ENCODE measurements around the gene GEMIN8.

The GEMIN8 gene, protein sequence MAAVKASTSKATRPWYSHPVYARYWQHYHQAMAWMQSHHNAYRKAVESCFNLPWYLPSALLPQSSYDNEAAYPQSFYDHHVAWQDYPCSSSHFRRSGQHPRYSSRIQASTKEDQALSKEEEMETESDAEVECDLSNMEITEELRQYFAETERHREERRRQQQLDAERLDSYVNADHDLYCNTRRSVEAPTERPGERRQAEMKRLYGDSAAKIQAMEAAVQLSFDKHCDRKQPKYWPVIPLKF

DNA sequence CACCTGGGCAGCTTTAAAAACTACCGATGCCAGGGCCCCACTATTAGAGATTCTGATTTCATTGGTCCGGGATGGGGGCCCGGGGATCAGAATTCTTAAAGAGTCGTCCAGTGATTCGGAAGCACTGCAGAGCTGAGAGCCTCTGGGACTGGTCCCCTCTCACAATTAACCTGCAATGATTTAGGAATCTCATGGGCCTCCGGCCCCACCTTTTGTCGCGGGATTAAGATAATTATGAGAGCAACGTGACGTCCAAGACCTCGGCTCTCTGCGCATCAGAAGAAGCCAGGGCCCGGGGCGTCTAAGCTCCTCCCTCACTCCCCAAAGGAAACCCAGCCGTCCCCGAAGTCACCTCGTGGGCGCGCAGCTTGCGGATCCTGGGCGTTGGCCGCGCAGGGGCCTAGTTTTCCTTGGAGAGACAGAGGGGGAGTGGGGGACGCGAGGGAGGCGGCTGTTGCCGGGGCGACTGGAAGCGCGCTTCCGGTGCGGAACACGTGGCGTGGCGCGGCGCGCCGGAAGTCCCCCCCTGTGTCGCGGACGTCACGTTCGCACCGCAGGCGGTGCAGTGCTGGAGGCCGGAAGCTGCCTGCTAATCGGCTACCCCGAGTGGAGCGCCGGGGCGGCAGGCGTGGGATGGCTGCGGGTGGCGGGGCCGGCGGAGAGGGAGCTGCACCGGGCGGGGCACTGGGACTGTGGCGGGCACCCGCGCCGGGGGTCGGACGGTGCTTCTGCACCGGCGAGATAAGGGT is at the start of gene GEMIN8:
GEMIN8 (minus strand) TSS at position 468 of the 749 bp plus-strand sequence. CDS start 8,414 bp downstream, outside the sequence.
- peak; percentile 72 to 80 for DNase-seq

DNA sequence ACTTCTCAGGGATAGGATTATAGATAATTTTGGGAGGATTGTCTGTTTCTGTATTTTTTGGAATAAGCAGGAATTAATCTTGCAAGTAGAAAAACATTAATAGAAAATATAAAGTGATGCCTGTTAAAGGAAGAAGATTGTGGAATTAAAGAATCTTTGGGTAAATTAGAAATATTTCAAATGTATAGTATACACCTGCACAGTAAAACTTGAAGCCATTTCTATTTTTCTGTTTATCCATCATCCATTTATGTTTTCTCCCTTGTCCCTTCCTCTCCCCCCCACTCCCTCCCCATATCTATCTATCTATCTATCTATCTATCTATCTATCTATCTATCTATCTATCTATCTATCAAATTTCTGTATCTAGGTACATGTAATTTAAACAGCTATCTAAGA is 46.9 kb upstream of the GEMIN8 start:
- DNase-seq, result no peak

DNA sequence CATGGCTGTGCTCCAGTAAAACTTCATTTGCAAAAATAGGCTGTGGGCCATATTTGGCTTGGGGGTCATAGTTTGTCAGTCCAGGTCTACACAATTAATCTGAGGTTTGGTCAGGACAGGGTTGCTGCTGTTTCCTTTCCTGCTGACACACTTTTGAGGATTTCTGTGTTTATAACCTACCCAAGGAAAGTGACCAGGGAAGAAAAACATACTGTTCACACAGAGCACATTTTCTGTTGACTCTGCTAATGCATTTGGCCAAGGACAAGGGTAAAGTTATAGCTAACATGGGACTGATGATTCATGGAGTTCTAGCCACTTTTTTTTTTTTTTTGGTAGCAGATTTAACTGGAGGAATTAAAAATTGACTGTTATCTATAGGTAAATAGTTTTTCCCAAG is 43.9 kb upstream of the GEMIN8 start:
- no peak for DNase-seq

DNA sequence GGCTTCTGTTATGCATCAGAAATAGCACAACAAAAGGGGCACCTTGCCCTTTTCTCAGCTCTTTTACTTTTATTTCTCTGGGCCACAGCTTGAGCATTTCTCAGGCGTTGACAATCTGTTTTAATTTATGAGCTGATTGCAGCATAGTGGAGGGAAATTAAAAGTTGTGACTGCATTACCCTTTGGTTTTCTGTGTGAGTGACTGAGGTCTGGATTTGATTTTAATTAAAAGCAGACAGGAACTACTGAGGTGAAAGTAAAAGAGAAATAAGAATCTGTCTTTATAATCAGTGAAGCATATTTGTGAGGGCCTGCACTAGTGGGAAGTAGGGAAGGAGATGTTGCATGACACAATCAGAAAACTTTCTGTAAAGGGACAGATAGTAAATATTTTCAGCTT is 43.4 kb upstream of the GEMIN8 start:
- no peak for DNase-seq

DNA sequence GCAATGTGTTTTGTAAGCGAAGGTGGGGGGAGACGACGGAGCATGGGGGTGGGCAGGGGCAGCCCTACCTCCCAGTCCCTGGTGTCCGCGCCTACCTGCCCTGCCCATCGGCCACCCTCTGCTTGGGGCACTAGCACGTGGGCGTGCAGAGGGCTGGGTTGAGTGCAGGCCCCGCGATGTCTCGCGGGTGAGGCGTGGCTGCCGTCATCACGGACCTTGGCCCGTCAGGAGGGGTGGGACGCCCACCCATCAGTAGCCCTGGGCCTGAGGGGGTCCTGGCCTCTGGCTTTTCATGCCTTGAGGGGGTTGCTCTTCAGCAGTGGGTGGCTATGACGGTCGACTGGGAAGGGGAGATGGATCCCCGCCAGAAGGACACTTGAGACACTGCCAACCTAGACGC is 36.1 kb upstream of the GEMIN8 start:
- DNase-seq, result no peak

DNA sequence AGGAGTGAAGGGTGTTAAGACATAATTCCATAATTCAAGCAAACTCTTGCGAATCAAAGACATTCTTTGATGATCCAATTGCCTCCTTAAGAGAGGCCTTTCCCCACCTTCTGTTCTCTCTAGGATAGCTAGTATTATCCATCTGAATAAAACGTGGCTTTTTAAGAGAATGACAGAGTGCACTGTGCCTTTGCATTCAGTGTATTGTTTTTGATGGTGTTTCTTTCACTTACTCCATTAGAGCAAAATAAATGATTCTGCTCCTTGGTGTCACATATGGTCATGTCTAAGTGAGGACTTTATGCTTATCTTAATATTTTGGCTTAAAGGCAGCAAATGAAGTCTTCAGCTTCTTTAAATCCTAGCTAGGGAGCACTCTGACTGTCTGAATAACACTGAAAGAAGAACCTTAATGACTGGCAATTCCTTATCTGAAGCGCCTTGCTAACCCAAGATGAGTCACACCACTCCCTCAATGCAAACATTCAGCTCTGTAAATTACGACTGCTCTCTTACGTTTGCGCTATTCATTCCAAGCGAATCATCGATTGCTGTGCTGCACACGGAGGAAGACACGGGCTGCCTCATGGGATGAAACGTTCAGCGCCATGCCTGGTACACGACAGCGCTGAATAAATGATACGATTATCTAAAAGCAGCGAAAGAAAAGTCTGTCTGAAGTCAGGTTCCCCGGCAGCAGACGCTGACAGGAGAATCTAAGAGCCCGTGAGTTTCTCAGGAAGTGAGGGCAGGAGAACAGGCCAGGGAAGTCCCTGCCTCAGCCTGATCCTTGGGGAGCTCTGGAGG is 35.1 kb upstream of the GEMIN8 start:
- DNase-seq, result no peak

DNA sequence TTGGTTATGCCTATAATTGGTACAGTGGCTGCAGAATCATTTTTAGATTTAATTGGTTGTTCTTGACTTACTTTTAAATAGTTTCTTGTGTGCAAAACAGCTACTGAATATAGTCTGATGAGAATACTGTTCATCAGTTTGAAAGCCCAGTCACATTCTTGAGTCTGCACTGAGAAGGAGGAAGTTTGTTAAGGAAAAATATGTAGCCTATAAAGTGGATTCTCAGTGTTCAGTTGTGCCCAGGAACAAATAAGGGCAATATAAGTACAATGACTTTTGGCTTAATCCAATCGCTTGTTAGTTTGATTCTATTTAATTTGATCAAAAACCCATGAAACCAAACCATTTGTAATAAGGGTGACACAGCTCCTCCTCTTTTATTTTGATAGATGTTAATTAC is 32.8 kb upstream of the GEMIN8 start:
- no peak for DNase-seq

DNA sequence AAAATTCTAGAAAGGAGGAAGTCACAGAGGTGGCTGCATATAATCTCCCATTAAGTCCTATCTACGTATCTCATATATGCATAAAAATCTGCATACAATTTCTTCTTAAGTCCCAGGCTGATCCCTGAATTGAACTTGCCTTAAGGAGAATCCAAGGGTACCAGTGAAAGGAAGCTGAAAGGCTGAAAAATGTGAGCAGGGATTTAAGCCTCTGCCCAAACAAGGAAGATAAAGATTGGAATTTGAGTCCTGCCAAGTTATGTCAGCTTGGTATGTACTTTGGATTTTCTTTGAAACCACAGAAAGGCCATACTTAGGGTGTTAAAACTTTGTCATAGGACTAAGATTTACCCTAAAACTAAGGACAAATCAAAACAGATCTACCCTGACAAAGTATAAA is 26.5 kb upstream of the GEMIN8 start:
- DNase-seq, result no peak

DNA sequence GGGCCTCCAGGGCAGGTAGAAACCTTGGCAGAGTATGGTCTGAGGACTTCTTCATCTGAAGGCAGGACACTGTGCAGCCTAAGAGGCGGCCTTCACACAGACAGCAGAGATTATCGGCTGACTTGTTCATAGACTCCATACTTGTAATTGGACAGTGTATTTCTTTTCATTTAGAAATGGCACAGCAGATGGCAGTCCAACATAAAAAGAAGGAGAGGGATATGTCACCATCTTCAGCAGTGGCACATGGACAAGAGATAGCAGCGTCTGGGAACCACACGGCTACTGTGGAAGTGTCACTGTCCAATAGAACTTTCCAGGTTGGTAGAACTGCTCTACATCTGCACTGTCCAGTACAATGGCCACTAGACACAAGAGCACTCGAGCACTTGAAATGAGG is 21.7 kb upstream of the GEMIN8 start:
- no peak for DNase-seq

DNA sequence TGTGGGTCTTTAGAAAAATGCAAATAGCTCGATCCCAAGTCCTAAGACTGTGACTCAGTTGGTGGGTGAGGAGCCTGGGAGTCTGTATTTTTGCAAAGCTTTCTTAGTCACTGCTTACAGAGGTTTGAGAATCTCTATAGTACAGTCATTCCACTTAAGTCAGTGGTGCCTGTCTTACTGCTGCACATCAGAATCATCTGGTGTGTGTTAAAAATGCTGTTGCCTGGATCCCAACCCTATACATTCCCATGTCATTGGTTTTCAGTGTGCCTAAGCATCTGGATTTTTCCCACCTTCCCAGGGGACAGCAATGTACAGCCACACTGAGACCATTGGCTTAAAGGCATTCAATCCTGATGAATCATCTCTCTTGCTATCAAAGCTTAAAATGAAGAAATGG is 21.0 kb upstream of the GEMIN8 start:
- no peak for DNase-seq

DNA sequence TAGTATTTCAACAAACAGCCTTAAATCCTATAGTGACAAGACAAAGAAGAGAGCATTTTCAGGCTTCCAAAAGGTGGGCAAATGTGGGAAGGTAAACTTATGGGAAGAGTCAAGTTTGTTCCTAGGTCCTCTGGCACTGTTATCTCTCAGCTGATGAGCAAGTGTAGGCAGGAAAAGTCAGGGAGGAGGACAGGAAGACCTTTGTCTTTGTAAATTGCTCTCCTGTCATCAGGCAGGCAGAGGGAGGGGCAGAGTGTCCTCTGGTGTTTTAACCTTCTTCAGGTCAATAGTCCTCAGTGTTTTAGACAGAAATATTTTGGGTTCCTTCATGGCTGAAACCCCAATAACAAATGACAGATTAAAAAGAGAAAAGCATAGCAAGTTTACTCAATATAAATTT is 13.5 kb upstream of the GEMIN8 start:
- DNase-seq, result no peak

DNA sequence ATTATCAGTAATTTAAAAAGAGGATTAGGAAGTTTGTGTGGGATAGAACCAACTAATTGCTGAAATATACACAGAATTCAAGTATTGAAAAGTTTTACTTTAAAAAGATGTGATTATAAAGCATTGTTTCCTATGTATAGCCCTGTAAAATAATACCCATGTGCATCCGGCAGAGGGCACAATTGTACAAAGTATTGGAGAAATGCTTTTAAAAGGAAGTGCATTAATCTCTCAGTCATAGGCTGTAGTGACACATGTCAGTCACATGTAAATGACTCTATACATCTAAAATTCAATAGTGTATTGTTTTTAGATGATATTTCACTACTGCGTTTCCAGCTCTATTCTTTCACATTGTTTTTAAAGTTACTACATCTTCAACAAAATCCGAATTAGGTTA is 9.7 kb upstream of the GEMIN8 start:
- peak; percentile 0 to 1 for DNase-seq

DNA sequence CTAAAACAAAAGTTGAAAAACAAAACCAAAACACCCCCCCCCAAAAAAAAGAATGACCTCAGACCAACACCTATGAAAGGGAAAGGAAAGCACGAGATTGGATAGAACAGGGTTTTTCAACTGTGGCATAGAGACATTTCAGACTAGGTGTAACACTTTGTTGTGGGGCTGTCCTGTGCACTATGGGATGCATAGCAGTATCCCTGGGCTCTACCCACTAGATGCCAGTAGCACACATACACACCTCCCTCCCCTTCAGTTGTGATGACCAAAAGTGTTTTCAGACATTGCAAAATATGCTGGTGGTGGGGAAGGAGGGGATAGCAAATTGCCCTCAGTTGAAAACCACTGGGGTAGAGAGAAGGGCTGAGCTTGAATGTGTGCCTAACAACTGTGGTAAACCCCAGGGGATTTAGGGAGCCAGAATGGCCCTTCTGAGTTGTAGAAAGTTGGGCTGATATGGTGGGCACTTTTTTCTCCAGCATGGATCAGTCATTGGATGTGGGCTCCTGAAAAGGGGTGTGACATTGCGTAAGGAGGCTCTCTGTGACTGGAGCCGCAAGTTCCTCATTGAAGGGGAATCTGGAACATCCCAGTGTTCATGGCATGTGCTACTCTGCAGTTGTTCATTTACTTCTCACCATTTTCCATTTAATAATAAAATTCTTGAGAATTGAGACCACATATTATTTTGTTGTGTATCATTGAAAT is 8.8 kb upstream of the GEMIN8 start:
- DNase-seq, result no peak

DNA sequence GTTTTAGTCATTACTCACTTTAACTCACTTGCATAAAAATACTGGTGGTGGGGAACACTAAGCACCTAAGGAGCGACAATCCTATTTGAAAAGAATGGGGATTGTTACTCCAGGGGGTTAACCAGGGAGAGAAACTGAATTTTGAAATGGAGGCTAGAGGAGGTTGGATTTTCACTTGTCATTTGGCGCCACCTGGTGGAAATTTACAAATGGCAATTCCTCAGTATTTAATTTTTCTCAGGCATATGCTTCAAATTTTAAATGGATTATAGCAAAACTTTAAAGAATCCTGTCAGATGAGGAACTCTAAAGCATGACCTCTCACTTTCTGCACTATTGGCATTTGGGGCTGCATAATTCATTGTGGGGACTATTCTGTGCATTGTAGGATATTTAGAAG is 2.7 kb upstream of the GEMIN8 start:
- DNase-seq, result peak in 1 of 2 experiments; percentile 23

DNA sequence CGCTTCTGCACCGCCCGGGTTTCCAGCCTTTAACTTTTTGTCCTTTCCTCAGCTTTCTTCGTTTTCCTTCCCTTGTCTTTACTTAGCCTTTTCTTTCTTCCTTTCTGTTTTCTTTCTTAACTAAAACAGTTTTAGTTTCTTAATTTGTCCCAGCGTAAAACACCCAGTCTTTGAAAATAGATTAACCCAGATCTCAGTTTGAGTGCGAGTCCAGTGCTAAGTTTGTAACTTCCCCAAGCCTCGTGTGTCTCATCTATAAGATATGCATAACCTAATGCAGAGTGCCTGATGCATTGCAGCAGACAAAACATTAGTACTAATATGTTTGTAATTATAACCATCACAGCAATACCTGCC is 460 bp upstream of the GEMIN8 start:
- peak in 1 of 2 experiments; percentile 21 for DNase-seq

DNA sequence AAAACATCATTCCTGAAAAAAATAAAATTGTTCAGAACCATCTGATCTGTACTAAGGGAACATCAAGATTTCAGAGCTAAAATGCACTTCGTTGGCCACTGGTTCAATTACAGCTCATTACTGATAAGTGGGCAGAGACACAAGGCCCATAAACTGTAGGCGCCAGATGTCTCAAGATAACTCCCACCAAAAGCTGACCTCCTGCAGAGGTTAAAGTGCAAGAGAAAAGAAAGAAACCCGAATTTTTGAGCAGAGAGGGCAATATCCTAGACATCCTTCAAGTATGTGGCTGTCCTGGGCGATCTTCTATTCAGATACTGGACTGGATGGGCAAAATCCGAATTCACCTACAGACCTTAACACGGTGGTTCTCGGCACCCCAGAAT is 660 bp downstream of the GEMIN8 start:
- no peak for DNase-seq

DNA sequence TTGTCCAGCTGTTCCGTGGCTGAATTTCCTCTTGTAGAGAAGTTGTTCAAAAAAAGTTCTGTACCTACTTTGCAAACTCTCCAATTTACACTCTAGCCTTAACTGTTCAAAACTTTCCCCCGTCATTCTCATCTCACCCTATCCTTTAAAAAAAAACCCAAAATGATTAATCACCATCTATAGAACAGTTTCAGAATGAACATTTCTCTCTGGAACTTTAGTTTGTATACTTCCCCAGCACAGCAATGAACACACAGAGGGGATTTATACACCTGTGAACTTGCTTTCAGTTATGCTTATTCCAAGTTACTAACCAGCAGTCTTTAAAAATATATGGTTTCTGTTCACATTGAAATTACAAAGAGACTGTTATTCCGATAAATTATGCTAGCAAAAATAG is 1.2 kb downstream of the GEMIN8 start:
- no peak for DNase-seq

DNA sequence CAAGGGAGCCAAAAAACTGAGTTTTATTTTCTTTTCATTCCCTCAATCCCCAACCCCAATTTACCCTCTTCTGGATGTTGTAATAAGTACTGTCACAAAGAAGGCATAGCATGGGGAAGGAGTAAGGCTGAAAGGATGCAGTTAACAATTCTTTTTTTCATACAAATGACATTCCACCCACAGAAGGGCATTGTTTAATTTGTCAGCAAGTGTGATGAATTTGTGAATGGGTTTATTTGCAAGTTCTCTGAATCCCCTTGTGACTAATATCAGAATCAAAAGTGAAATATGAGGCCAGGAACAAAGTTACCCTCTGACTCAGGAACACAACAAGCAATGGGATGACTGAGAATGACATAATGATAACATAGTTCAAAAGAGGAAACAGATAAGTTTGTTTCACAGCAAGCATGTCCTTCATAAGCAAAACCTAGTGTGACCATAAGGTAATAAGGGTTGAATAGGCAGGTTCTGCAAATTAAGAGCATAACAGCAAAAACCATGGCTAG is 2.1 kb downstream of the GEMIN8 start:
- DNase-seq, result no peak

DNA sequence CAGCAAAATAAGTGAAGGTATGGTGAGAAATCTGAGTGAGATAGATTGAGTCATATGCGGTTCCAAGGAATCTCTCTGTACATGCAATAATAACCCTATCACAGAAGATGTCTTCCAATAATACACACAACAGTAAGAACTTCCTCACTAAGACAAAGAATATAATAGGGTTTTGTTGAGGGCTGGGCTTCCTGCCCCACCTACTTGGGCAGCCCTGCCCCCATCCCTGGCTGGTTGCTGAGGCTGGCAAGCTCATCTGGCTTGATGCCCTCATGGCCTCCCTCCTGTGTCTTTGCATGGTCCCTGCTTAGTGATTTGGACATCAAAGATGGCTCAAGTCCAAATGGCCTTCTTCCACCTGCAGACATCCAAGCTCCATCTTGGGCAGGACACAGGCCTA is 2.7 kb downstream of the GEMIN8 start:
- no peak for DNase-seq

DNA sequence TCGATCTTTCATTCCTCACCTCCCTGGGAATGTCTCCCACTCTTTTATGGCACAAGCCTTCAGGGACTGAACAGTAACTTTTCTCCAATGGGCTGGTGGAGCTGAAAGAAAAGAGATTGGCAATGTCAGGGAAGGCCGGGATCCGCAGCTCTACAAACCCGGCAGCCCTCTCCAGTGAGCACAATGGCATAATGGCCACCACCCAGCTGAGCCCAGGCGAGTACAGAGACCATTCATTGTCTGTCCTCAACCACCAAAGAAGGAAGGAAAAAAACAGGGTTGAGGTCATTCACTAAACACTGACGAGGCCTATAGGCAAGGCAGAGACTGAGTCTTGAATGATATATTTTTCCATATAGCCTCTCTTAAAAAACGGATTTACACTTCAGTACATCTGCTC is 3.6 kb downstream of the GEMIN8 start:
- DNase-seq, result no peak

DNA sequence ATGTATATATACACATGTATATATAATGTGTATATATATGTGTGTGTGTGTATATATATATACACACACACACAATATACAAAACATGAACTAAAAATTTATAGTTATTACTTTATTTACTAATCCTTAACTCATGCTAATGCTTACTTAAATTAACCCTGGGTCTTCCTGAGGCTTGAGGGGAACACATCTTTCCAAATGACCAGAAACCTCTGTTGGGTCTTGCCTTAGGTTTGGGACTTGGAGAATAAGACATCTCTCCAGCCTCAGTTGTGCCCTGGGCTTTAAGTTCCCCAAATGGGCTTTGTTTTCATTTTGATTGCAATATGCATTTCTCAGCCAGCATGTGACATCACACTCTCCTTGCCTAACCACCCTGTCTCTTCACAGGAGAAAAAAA is 7.7 kb downstream of the GEMIN8 start:
- DNase-seq, result no peak

DNA sequence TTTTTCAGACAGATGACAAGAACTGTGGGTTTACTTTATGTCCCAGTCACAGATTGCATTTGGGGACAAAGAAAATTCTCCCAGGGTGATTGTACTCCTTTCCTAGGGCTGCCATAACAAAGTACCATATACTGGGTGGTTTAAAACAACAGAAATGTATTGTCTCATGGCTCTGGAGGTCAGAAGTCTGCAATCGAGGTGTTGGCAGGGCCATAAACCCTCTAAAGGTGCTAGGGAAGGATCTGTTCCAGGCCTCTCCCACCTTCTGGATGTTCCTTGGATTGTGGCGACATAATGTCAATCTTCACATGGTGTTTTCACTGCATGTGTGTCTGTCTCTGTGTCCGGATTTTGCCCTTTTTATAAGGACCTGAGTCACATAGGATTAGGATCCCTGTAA is 12.3 kb downstream of the GEMIN8 start:
- no peak for DNase-seq

DNA sequence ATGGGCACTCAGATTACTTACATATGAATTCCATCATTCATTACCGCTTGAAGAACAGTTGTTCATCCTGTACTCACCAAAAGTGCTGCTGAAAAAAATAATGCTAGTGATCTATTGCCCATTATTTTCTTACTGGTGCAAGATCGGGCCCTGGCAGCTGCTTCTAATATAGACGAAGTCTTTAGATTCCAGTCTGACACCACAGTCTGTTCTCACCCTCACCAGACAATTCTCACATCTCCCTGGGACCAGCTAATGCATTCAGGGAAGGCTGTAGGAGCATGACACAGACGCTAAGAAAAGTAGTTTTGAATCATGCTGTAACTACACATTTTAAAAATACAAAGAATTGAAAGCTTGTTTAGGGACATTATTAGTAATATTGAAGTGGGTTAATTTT is 13.8 kb downstream of the GEMIN8 start:
- no peak for DNase-seq

Measured in NCI-H187 (cell line).